ENCODE results near the gene GNAI3. TPM values are rescaled to one million over a fixed set of nuclear protein-coding genes. Genes with fewer than 3 reads are reported as not detected.
A peak's percentile ranks its signal among the peaks of the same experiment; 100 is the strongest.

GNAI3 gene
- total RNA-seq, 1 donor from 2014 or later: 2.8 TPM

- Histone ChIP-seq H3K4me1 (no peaks in the 10 kb centered on the region), H3K4me3 (no peak overlapping the region), H3K27me3 (no peaks in the 10 kb centered on the region), H3K27ac (no peak overlapping the region), H3K36me3 (peaks cover 0 to 7% of the 10 kb centered on the region in 2 donors), H3K9me3 (no peaks in the 10 kb centered on the region)
- TF ChIP-seq, protein P1, sequence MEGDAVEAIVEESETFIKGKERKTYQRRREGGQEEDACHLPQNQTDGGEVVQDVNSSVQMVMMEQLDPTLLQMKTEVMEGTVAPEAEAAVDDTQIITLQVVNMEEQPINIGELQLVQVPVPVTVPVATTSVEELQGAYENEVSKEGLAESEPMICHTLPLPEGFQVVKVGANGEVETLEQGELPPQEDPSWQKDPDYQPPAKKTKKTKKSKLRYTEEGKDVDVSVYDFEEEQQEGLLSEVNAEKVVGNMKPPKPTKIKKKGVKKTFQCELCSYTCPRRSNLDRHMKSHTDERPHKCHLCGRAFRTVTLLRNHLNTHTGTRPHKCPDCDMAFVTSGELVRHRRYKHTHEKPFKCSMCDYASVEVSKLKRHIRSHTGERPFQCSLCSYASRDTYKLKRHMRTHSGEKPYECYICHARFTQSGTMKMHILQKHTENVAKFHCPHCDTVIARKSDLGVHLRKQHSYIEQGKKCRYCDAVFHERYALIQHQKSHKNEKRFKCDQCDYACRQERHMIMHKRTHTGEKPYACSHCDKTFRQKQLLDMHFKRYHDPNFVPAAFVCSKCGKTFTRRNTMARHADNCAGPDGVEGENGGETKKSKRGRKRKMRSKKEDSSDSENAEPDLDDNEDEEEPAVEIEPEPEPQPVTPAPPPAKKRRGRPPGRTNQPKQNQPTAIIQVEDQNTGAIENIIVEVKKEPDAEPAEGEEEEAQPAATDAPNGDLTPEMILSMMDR (IDR thresholded peaks at IDR 0.05): no peak
- intact Hi-C loops (cut with DNase I): no loop called here
- no peak for DNase-seq (ENCODE audit: low spot score in 2 of 2)
Observed at GRCh38 chr1:109661391-109661790, 113.0 kb downstream of the GNAI3 start.

DNA sequence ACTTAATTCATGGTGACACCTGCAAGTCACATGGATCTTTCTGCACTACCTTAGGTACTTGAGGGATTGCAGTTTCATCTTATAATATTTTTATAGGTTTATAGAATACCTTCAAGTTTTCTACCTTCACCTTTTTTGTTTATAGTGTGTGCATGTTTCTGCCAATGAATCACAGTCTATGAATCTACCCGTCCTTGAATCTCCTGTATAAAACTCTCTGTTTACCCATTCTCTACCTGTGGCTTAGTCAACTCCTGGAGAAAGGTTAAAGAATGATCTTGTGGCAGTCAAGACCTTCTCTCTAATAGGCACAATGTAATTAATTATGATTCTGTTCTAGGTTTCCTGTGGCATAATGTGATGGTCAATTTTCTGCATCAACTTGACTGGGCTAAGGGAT, 116.3 kb downstream of the GNAI3 start:
- no peaks in the 10 kb centered on the region for H3K36me3 ChIP-seq
- intact Hi-C loops (cut with DNase I): no loop called here
- no peak overlapping the region for H3K4me3 ChIP-seq
- no peak for DNase-seq (ENCODE audit: low spot score in 2 of 2)
- no peaks in the 10 kb centered on the region for H3K9me3 ChIP-seq
- TF ChIP-seq, protein P1 (IDR thresholded peaks at IDR 0.05): no peak
- no peak overlapping the region for H3K27ac ChIP-seq
- H3K27me3 ChIP-seq: no peaks in the 10 kb centered on the region
- H3K4me1 ChIP-seq: peaks cover 0 to 5% of the 10 kb centered on the region in 2 donors

DNA sequence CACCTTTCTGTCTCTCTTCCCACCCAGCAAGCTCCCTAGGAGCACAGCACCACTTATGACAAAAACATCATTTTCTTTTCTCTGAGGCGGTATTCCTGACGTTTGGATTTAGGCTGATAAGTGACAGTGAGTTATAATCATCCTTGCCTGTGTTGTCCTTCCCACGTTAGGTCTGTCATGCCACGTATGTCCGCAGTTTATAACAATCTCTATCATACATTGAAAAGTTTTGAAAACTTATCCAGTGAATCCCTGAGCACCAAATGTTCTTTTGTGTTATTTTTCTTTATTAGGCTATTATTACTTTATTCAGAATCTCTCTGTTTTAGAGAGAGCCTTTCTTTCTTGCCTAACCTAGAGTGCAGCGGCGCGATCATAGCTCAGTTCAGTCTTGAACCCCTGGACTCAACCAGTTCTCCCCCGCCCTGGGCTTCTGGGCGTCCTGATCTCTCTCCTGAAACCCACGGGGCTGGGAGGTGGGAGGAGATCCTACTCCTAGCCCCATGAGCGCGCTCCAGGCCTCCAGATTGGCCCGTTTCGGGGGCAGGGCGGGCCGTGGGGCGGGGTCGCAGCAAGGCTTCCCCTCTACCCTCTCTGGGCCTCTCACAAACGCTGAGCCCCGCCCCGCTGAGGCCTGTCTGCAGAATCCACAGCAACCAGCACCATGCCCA, 119.2 kb downstream of the GNAI3 start, which contains the start of gene GSTM2:
TSS of gene GSTM2 (plus strand) at position 606 of the 671 bp plus-strand sequence. CDS start at position 665, 59 bp downstream.
- Histone ChIP-seq H3K27me3 (no peaks in the 10 kb centered on the region), H3K4me3 (peak within 1 kb of the TSS; percentile 59 to 66), H3K4me1 (peaks cover 0 to 5% of the 10 kb centered on the region in 2 donors), H3K27ac (peak within 1 kb of the TSS; percentile 22 to 28), H3K36me3 (peaks cover under 1 to 11% of the 10 kb centered on the region in 2 donors), H3K9me3 (no peaks in the 10 kb centered on the region)
- peak; percentile 80 to 97 for DNase-seq (ENCODE audit: low spot score in 2 of 2)
- intact Hi-C loops (cut with DNase I): loop anchor here (1.0 kb wide), 1 partner anchor 11 kb away; the partner anchor contains the start of gene GSTM4
- TF ChIP-seq, protein P1 (IDR thresholded peaks at IDR 0.05): no peak

Other genes with a start within 250 kb of the GNAI3 start
- not detected for gene MYBPHL, start 241.6 kb upstream of the GNAI3 start, total RNA-seq
- gene SORT1, start 150.7 kb upstream of the GNAI3 start, total RNA-seq: 111 TPM
- 2.6 TPM for gene PSMA5, start 122.2 kb upstream of the GNAI3 start, total RNA-seq
- 8.1 TPM for gene SYPL2, start 82.1 kb upstream of the GNAI3 start, total RNA-seq
- gene ATXN7L2, start 64.7 kb upstream of the GNAI3 start, total RNA-seq: 5.9 TPM
- 26.8 TPM for gene CYB561D1, start 54.5 kb upstream of the GNAI3 start, total RNA-seq
- 4.7 TPM for gene AMIGO1, start 38.9 kb upstream of the GNAI3 start, total RNA-seq
- gene GPR61, start 8.7 kb upstream of the GNAI3 start, total RNA-seq: not detected
- not detected for gene GNAT2, start 71.0 kb downstream of the GNAI3 start, total RNA-seq
- 74.2 TPM for gene AMPD2, start 71.2 kb downstream of the GNAI3 start, total RNA-seq
- 27.8 TPM for gene GSTM4, start 107.5 kb downstream of the GNAI3 start, total RNA-seq
- 20.3 TPM for gene GSTM2, start 119.4 kb downstream of the GNAI3 start, total RNA-seq
- gene GSTM1, start 139.2 kb downstream of the GNAI3 start, total RNA-seq: 89.4 TPM
- 23.3 TPM for gene GSTM5, start 163.6 kb downstream of the GNAI3 start, total RNA-seq
- gene GSTM3, start 192.4 kb downstream of the GNAI3 start, total RNA-seq: 59.2 TPM
- gene EPS8L3, start 215.3 kb downstream of the GNAI3 start, total RNA-seq: not detected

Measured in ascending aorta (tissue), 2 donors.